Hematopoietic multipotent progenitor cell (in vitro differentiated cells): ENCODE data around the gene CCDC142. TPM values are rescaled to one million over a fixed set of nuclear protein-coding genes. Genes with fewer than 3 reads are reported as not detected.
A peak's percentile ranks its signal among the peaks of the same experiment; 100 is the strongest.
"Not testable (repeated sequence)": the region's sequence is repeated elsewhere in the genome, so short reads cannot be mapped to it uniquely, and the experiment has no call there.

Experiments
- DNase-seq, 3 donors: peaks; one replicate each; pipeline ENCODE4 v3.0.0-alpha.2; 2011 to 2015; ENCODE audit warnings: low read depth in 2 of 3, low spot score in 2 of 3
- total RNA-seq: library from RNA; depleted of rRNA; stranded (reverse); fragments of >200 nt; gene quantifications from one replicate; pipeline ENCODE4 v1.2.3, GENCODE V29; 2012

CCDC142 gene
- total RNA-seq, 1 donor = 31.5 TPM

GRCh38 chr2:74472086-74472944 is 10.5 kb downstream of the CCDC142 start, which contains the start of gene MRPL53:
Gene MRPL53, minus strand, starts transcription at chr2:74472680. Its CDS starts 20 bp downstream, at chr2:74472660.
- DNase-seq = peak; percentile 95 to 97 (median 97)

- DNase-seq = no peak
These were observed 11.3 kb downstream of the CCDC142 start for GRCh38 chr2:74471332-74472065.

- not testable (repeated sequence) for DNase-seq
These were observed 12.1 kb downstream of the CCDC142 start for GRCh38 chr2:74470742-74471141.

- no peak for DNase-seq
These were observed 18.4 kb downstream of the CCDC142 start for GRCh38 chr2:74464406-74464805.

GRCh38 chr2:74462786-74463105 is 20.1 kb downstream of the CCDC142 start:
- DNase-seq = no peak

- DNase-seq = no peak
These were observed 20.6 kb downstream of the CCDC142 start for GRCh38 chr2:74462054-74462785.

- no peak for DNase-seq
These were observed 21.4 kb downstream of the CCDC142 start for GRCh38 chr2:74461187-74462053.

GRCh38 chr2:74460187-74460586 is 22.6 kb downstream of the CCDC142 start:
- not testable (repeated sequence) for DNase-seq

- not testable (repeated sequence) for DNase-seq
These were observed 23.2 kb downstream of the CCDC142 start for GRCh38 chr2:74459503-74460118.

- no peak for DNase-seq
These were observed 23.8 kb downstream of the CCDC142 start for GRCh38 chr2:74458938-74459363.

- DNase-seq = peak in 2 of 3 donors; percentile 100
These were observed 24.5 kb downstream of the CCDC142 start, which contains the start of gene WBP1 for GRCh38 chr2:74458132-74458937. Gene WBP1, plus strand, starts transcription at chr2:74458438. Its CDS starts 165 bp downstream, at chr2:74458603.

- peak; percentile 85 to 94 (median 85) for DNase-seq
These were observed 25.2 kb downstream of the CCDC142 start for GRCh38 chr2:74457549-74458131.

GRCh38 chr2:74457129-74457548 is 25.7 kb downstream of the CCDC142 start:
- DNase-seq = no peak

GRCh38 chr2:74454654-74455511 is 27.9 kb downstream of the CCDC142 start, which contains the start of gene INO80B:
Gene INO80B, plus strand, starts transcription at chr2:74455087. Its CDS starts 30 bp downstream, at chr2:74455117.
- peak; percentile 96 to 99 (median 99) for DNase-seq

- DNase-seq = no peak
These were observed 32.1 kb downstream of the CCDC142 start for GRCh38 chr2:74450570-74451190.

GRCh38 chr2:74448771-74449170 is 34.0 kb downstream of the CCDC142 start:
- no peak for DNase-seq
